HepG2 (cell line): ENCODE data around the gene CCDC57. TPM values are rescaled to one million over a fixed set of nuclear protein-coding genes. Genes with fewer than 3 reads are reported as not detected.

Source experiments
- ARNT ChIP-seq: fragments of 450-650 bp; IDR thresholded peaks from 2 replicates; pipeline ENCODE4 v1.6.1; 2017
- FOXK2 ChIP-seq: fragments of 450-650 bp; IDR thresholded peaks from 2 replicates; pipeline ENCODE4 v1.6.1; 2016
- GATAD2A ChIP-seq: IDR thresholded peaks from 2 replicates; pipeline ENCODE4 v1.6.1; 2016
- IKZF1 ChIP-seq: fragments of 450-650 bp; IDR thresholded peaks from 2 replicates; pipeline ENCODE4 v1.7.1; 2016
- ISL2 ChIP-seq: sonication (generic); formaldehyde crosslinking; IDR thresholded peaks from 2 replicates; pipeline ENCODE4 v1.5.0; 2020; ENCODE audit warnings: missing genetic modification reagents
- KDM5A ChIP-seq: fragments of 200-600 bp; sonication (generic); IDR thresholded peaks from 2 replicates; pipeline ENCODE4 v1.7.0; 2018; ENCODE audit warnings: antibody characterized with exemption, mild to moderate bottlenecking, low read length, borderline replicate concordance
- SP5 ChIP-seq: IDR thresholded peaks from 2 replicates; pipeline ENCODE4 v1.6.1; 2016; ENCODE audit warnings: low read depth, borderline replicate concordance
- ZMYM2 ChIP-seq: sonication (generic); formaldehyde crosslinking; IDR thresholded peaks from 2 replicates; pipeline ENCODE4 v1.8.0; 2022; ENCODE audit warnings: mild to moderate bottlenecking, missing genetic modification reagents
- ZNF3 ChIP-seq: IDR thresholded peaks from 2 replicates; pipeline ENCODE4 v1.7.0; 2017; ENCODE audit warnings: inconsistent platforms
- ZNF350 ChIP-seq: sonication (generic); formaldehyde crosslinking; IDR thresholded peaks from 2 replicates; pipeline ENCODE4 v1.4.0; 2020; ENCODE audit warnings: mild to moderate bottlenecking, low read depth, missing genetic modification reagents, borderline replicate concordance
- ZNF44 ChIP-seq: sonication (generic); formaldehyde crosslinking; IDR thresholded peaks from 2 replicates; pipeline ENCODE4 v1.5.1; 2020; ENCODE audit warnings: mild to moderate bottlenecking, missing genetic modification reagents
- ZNF446 ChIP-seq: sonication (generic); formaldehyde crosslinking; IDR thresholded peaks from 2 replicates; pipeline ENCODE4 v1.5.0; 2020; ENCODE audit warnings: mild to moderate bottlenecking, missing genetic modification reagents
- ZNF616 ChIP-seq: sonication (generic); formaldehyde crosslinking; IDR thresholded peaks from 2 replicates; pipeline ENCODE4 v1.5.0; 2020; ENCODE audit warnings: low read depth, mild to moderate bottlenecking, missing genetic modification reagents
- ZNF747 ChIP-seq: sonication (generic); formaldehyde crosslinking; IDR thresholded peaks from 2 replicates; pipeline ENCODE4 v1.8.1; 2023; ENCODE audit warnings: missing genetic modification reagents, mild to moderate bottlenecking, borderline replicate concordance
- ZNF773 ChIP-seq: sonication (generic); formaldehyde crosslinking; IDR thresholded peaks from 2 replicates; pipeline ENCODE4 v1.4.0; 2020; ENCODE audit warnings: missing genetic modification reagents, borderline replicate concordance
- polyA plus RNA-seq, 8 experiments: library from polyadenylated mRNA; depleted of rRNA in 3 of 8; stranded (reverse) in 7 of 8; unstranded in 1 of 8; fragments of >200 nt; fragmentation: Illumina TruSeq in 4 of 8; extraction: Trizol in 4 of 8; gene quantifications; 2 replicates each; pipeline versions ENCODE4 v1.2.1 to v1.2.3, GENCODE V29; 2011 to 2016; ENCODE audit warnings: low read depth in 4 of 8, missing spikeins in 1 of 8, mixed read lengths in 1 of 8; ENCODE audit not compliant: insufficient read depth in 1 of 8
- total RNA-seq, 5 experiments: library from RNA; depleted of rRNA; stranded (reverse); fragments of >200 nt; fragmentation: Illumina TruSeq; extraction: Trizol; gene quantifications; 2 replicates each; pipeline ENCODE4 v1.2.3, GENCODE V29; 2016; ENCODE audit warnings: low read depth in 1 of 5
- TF ChIP-seq, protein P1 (sequence below): sonication (generic); formaldehyde crosslinking; IDR thresholded peaks from 2 replicates; pipeline ENCODE4 v1.5.0; 2020; ENCODE audit warnings: mild to moderate bottlenecking, missing genetic modification reagents
- TF ChIP-seq, protein P2 (sequence below): sonication (generic); formaldehyde crosslinking; IDR thresholded peaks from 2 replicates; pipeline ENCODE4 v1.4.0; 2020; ENCODE audit warnings: missing genetic modification reagents
- TF ChIP-seq, protein P3 (sequence below): sonication (generic); formaldehyde crosslinking; IDR thresholded peaks from 2 replicates; pipeline ENCODE4 v1.5.0; 2020; ENCODE audit warnings: missing genetic modification reagents, mild to moderate bottlenecking, borderline replicate concordance
- TF ChIP-seq, protein P4 (sequence below): IDR thresholded peaks from 2 replicates; pipeline ENCODE4 v1.6.1; 2016; ENCODE audit warnings: missing compliant biosample characterization, missing genetic modification reagents, borderline replicate concordance
- TF ChIP-seq, protein P5 (sequence below): sonication (generic); formaldehyde crosslinking; IDR thresholded peaks from 2 replicates; pipeline ENCODE4 v1.8.0; 2022; ENCODE audit warnings: missing genetic modification reagents, mild to moderate bottlenecking, inconsistent platforms, borderline replicate concordance

CCDC57 gene
- total and polyA plus RNA-seq, 2 of the 13 experiments (the other 11 are each of a cell fraction or from before 2014, with no cell fraction given), result 59.3 to 59.9 TPM

DNA sequence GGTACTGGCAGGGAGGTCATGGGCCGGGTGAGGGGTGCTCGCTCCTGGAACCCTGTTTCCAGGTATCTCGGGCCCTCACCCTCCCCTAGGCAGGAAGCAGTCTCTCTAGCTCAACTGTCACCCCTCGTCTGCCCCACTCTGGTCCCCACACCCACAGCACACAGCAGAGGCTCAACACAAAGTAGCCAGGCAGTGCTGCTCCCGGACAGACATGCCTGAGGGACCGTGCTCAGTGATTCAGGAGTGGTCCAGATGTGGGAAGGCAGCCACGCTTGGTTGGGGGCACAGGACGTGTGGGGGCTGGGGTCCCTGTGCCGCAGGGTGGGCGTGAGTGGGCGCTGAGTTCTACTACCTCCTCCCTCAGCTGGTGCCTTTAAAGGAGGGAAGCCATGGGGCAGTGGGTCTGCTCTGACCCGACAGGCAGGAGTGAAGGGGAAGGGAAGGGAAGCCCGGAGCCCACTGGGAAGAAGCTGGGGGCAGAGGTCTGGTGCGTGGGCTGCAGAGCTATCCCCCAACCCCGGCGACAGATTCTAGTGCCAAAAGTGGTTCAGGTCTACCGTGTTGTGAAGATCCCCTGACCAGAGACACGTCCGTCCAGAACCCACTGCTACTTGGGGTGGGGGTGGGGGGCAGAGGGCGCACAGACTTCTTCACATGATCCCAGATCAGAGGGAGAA is 28.0 kb upstream of the CCDC57 start (continued):
- TF ChIP-seq, protein P1, sequence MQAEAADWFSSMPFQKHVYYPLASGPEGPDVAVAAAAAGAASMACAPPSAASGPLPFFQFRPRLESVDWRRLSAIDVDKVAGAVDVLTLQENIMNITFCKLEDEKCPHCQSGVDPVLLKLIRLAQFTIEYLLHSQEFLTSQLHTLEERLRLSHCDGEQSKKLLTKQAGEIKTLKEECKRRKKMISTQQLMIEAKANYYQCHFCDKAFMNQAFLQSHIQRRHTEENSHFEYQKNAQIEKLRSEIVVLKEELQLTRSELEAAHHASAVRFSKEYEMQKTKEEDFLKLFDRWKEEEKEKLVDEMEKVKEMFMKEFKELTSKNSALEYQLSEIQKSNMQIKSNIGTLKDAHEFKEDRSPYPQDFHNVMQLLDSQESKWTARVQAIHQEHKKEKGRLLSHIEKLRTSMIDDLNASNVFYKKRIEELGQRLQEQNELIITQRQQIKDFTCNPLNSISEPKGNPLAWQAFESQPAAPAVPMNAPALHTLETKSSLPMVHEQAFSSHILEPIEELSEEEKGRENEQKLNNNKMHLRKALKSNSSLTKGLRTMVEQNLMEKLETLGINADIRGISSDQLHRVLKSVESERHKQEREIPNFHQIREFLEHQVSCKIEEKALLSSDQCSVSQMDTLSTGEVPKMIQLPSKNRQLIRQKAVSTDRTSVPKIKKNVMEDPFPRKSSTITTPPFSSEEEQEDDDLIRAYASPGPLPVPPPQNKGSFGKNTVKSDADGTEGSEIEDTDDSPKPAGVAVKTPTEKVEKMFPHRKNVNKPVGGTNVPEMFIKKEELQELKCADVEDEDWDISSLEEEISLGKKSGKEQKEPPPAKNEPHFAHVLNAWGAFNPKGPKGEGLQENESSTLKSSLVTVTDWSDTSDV, result no peak; the same call in none of the 2 replicates
- TF ChIP-seq IKZF1, result no peak
- TF ChIP-seq, protein P2, sequence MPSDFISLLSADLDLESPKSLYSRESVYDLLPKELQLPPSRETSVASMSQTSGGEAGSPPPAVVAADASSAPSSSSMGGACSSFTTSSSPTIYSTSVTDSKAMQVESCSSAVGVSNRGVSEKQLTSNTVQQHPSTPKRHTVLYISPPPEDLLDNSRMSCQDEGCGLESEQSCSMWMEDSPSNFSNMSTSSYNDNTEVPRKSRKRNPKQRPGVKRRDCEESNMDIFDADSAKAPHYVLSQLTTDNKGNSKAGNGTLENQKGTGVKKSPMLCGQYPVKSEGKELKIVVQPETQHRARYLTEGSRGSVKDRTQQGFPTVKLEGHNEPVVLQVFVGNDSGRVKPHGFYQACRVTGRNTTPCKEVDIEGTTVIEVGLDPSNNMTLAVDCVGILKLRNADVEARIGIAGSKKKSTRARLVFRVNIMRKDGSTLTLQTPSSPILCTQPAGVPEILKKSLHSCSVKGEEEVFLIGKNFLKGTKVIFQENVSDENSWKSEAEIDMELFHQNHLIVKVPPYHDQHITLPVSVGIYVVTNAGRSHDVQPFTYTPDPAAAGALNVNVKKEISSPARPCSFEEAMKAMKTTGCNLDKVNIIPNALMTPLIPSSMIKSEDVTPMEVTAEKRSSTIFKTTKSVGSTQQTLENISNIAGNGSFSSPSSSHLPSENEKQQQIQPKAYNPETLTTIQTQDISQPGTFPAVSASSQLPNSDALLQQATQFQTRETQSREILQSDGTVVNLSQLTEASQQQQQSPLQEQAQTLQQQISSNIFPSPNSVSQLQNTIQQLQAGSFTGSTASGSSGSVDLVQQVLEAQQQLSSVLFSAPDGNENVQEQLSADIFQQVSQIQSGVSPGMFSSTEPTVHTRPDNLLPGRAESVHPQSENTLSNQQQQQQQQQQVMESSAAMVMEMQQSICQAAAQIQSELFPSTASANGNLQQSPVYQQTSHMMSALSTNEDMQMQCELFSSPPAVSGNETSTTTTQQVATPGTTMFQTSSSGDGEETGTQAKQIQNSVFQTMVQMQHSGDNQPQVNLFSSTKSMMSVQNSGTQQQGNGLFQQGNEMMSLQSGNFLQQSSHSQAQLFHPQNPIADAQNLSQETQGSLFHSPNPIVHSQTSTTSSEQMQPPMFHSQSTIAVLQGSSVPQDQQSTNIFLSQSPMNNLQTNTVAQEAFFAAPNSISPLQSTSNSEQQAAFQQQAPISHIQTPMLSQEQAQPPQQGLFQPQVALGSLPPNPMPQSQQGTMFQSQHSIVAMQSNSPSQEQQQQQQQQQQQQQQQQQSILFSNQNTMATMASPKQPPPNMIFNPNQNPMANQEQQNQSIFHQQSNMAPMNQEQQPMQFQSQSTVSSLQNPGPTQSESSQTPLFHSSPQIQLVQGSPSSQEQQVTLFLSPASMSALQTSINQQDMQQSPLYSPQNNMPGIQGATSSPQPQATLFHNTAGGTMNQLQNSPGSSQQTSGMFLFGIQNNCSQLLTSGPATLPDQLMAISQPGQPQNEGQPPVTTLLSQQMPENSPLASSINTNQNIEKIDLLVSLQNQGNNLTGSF (CRISPR knock-in tag), result no peak
- TF ChIP-seq, protein P3, sequence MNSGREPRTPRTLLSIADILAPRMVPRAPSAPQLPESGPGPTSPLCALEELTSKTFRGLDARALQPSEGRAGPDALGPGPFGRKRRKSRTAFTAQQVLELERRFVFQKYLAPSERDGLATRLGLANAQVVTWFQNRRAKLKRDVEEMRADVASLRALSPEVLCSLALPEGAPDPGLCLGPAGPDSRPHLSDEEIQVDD, result no peak
- TF ChIP-seq ZNF446 (CRISPR knock-in tag), result peak; percentile 81; the same call in 1 of the 2 replicates
- TF ChIP-seq, protein P4, sequence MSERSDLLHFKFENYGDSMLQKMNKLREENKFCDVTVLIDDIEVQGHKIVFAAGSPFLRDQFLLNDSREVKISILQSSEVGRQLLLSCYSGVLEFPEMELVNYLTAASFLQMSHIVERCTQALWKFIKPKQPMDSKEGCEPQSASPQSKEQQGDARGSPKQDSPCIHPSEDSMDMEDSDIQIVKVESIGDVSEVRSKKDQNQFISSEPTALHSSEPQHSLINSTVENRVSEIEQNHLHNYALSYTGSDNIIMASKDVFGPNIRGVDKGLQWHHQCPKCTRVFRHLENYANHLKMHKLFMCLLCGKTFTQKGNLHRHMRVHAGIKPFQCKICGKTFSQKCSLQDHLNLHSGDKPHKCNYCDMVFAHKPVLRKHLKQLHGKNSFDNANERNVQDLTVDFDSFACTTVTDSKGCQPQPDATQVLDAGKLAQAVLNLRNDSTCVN (CRISPR knock-in tag), result peak; percentile 27; the same call in 1 of the 2 replicates
- TF ChIP-seq ZNF616 (CRISPR knock-in tag), result peak; percentile 22; the same call in 1 of the 2 replicates
- TF ChIP-seq KDM5A, result no peak
- no peak for TF ChIP-seq GATAD2A (CRISPR knock-in tag)
- peak; percentile 67; the same call in 1 of the 2 replicates for TF ChIP-seq ZMYM2
- no peak for TF ChIP-seq FOXK2
- TF ChIP-seq ZNF773, result no peak
- TF ChIP-seq ZNF44 (CRISPR knock-in tag), result no peak
- no peak for TF ChIP-seq SP5 (CRISPR knock-in tag)
- no peak for TF ChIP-seq ARNT
- peak; percentile 90 for TF ChIP-seq ZNF747 (CRISPR knock-in tag)
- no peak for TF ChIP-seq ZNF3 (CRISPR knock-in tag)
- no peak; the same call in 1 of the 2 replicates for TF ChIP-seq ISL2 (CRISPR knock-in tag)
- TF ChIP-seq, protein P5, sequence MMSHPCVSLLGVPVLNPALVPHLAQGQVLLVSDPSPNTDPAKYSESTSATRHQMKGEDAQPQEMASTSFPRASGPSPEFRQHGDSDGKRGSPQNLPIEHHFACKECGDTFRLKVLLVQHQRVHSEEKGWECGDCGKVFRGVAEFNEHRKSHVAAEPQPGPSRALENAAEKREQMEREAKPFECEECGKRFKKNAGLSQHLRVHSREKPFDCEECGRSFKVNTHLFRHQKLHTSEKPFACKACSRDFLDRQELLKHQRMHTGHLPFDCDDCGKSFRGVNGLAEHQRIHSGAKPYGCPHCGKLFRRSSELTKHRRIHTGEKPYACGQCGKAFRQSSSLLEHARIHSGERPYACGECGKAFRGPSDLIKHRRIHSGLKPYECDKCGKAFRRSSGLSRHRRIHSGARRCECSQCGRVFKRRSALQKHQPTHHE (CRISPR knock-in tag), result no peak
- TF ChIP-seq ZNF350 (CRISPR knock-in tag), result no peak
